ENCODE data around the gene LSR.

GRCh38 chr19:35291916-35292315 lies 43.1 kb downstream of the LSR start, which contains the start of gene MAG:
- TF ChIP-seq CTCF (IDR thresholded peaks at IDR 0.05), result no peak
- TF ChIP-seq POLR2AphosphoS5 (IDR thresholded peaks at IDR 0.05), result no peak
- TF ChIP-seq POLR2A (IDR thresholded peaks at IDR 0.05), result no peak

Data from suprapubic skin (tissue), 4 donors.